Suprapubic skin (tissue), 3 donors: ENCODE results near the gene FGF4.
"Not testable (repeated sequence)": the region's sequence is repeated elsewhere in the genome, so short reads cannot be mapped to it uniquely, and the experiment has no call there.

Experiments used
- CTCF ChIP-seq, 2 donors: fragments of 200-600 bp in 1 of 2; fragments of 450-650 bp in 1 of 2; sonication (generic) in 1 of 2; IDR thresholded peaks; one replicate each; pipeline ENCODE4 v1.5.1; 2016 to 2019; ENCODE audit warnings: antibody characterized with exemption in 2 of 2, mild to moderate bottlenecking in 1 of 2, moderate library complexity in 1 of 2
- POLR2A ChIP-seq, 2 donors: fragments of 450-650 bp; IDR thresholded peaks; one replicate each; pipeline ENCODE4 v1.6.1; 2017; ENCODE audit warnings: antibody characterized with exemption in 2 of 2, mild to moderate bottlenecking in 2 of 2, moderate library complexity in 2 of 2

DNA sequence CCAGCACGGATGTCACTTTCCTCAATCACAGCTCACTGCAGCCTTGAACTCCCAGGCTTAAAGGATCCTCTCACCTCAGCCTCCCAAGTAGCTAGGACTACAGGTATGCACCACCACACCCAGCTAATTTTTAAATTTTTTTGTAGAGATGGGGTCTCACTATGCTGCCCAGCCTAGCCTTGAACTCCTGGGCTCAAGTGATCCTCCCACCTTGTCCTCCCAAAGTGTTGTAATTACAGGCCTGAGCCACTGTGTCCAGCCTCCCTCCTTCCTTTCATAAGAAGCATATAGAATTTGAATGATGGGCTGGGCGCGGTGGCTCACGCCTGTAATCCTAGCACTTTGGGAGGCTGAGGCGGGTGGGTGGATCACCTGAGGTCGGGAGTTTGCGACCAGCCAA is 10.2 kb downstream of the FGF4 start:
- not testable (repeated sequence) for TF ChIP-seq CTCF, POLR2A (IDR thresholded peaks at IDR 0.05)
